Ovary (tissue), 9 donors: Measurements from ENCODE around the gene GNA14. TPM values are rescaled to one million over a fixed set of nuclear protein-coding genes. Genes with fewer than 3 reads are reported as not detected.

Experiments used
- DNase-seq, 5 donors: peaks; one replicate each; pipeline ENCODE4 v3.0.0-alpha.2; 2019 to 2020
- H3K27ac ChIP-seq, 2 donors: fragments of 200-600 bp; one replicate each; pipeline versions ENCODE4 v1.5.1 to v1.8.0; 2019 to 2022
- H3K27me3 ChIP-seq: fragments of 200-600 bp; one replicate; pipeline ENCODE4 v1.8.0; 2022
- H3K36me3 ChIP-seq: fragments of 200-600 bp; sonication (generic); one replicate; pipeline ENCODE4 v1.5.1; 2019
- H3K4me1 ChIP-seq: one replicate; pipeline ENCODE4 v1.8.1; 2013; ENCODE audit warnings: mild to moderate bottlenecking, moderate library complexity; ENCODE audit not compliant: insufficient read depth
- H3K4me3 ChIP-seq: fragments of 200-600 bp; sonication (generic); one replicate; pipeline ENCODE4 v1.5.1; 2017
- H3K9me3 ChIP-seq, 2 donors: fragments of 200-600 bp in 1 of 2; sonication (generic) in 1 of 2; one replicate each; pipeline versions ENCODE4 v1.5.1 to v1.8.1; 2013 to 2019; ENCODE audit warnings: mild to moderate bottlenecking in 1 of 2, moderate library complexity in 1 of 2
- CTCF ChIP-seq, 3 donors: fragments of 450-650 bp in 2 of 3; fragments of 200-600 bp in 1 of 3; IDR thresholded peaks; one replicate each; pipeline versions ENCODE4 v1.5.1 to v1.8.0; 2016 to 2022; ENCODE audit warnings: antibody characterized with exemption in 3 of 3, mild to moderate bottlenecking in 1 of 3
- EP300 ChIP-seq: sonication (generic); formaldehyde crosslinking; IDR thresholded peaks from one replicate; pipeline ENCODE4 v1.6.1; 2017; ENCODE audit warnings: antibody characterized with exemption
- POLR2A ChIP-seq: fragments of 450-650 bp; IDR thresholded peaks from one replicate; pipeline ENCODE4 v1.6.1; 2017; ENCODE audit warnings: antibody characterized with exemption, mild to moderate bottlenecking, moderate library complexity
- WGBS, 3 donors: extraction: QIAGEN DNeasy Blood & Tissue Kit in 1 of 3; methylation state at CpG; one replicate each; pipeline versions ENCODE4 v1.1.5 to v1.1.7; 2013 to 2017; 5-methylcytosine and 5-hydroxymethylcytosine counted together
- intact Hi-C, 4 donors: fragments of 100-400 bp; cut with DNase I; formaldehyde crosslinking; loops; one replicate each; pipeline versions ENCODE4 v1.11.0 to v1.15.1; 2022 to 2023
- polyA plus RNA-seq, 2 donors: library from polyadenylated mRNA; stranded (reverse); fragments of 200-250 nt in 1 of 2; fragments of 350-450 nt in 1 of 2; fragmentation: Illumina TruSeq in 1 of 2; extraction: RNeasy Lipid Tissue Mini Kit (QIAGEN cat#74804) in 1 of 2; gene quantifications; one replicate each; pipeline ENCODE4 v1.2.3, GENCODE V29; 2013 to 2014
- total RNA-seq, 7 donors: library from RNA; depleted of rRNA in 2 of 7; stranded (reverse); fragments of >200 nt in 2 of 7; fragmentation: NEBNext Ultra II Directional in 3 of 7; extraction: Animal tissue kit (Norgen Biotek cat#: 25700) in 3 of 7; gene quantifications; one replicate each; pipeline versions ENCODE4 v1.1.0 to v1.2.4, GENCODE V29; 2016 to 2023
- donor health status: DM: no; HTN: no; CAD: no; lungs with moderate emphysema.
- donor health status: DM: no; HTN: no; CAD: no.
- donor health status: Bipolar disorder and iron deficiency.
- donor health status: DM: yes; HTN: yes; CAD: no.
- donor health status: DM: no; HTN: no; CAD: no.
- donor health status: DM: yes; HTN: yes; CAD: no.

GNA14 gene
- total and polyA plus RNA-seq, 9 donors, result 4.9 to 9.9 (median 7.6) TPM

GRCh38 chr9:77511525-77511924 lies 136.6 kb downstream of the GNA14 start:
- intact Hi-C loops, result no loop called here
- TF ChIP-seq EP300 (no peak), POLR2A (no peak), CTCF (IDR thresholded peaks at IDR 0.05) (no peak)

GRCh38 chr9:77510666-77511065 lies 137.5 kb downstream of the GNA14 start:
- intact Hi-C loops, result no loop called here
- Histone ChIP-seq H3K4me3 (no peak overlapping the region), H3K4me1 (peaks cover 10% of the 10 kb centered on the region), H3K36me3 (no peaks in the 10 kb centered on the region), H3K27ac (no peak overlapping the region), H3K9me3 (no peaks in the 10 kb centered on the region), H3K27me3 (no peaks in the 10 kb centered on the region)
- 45 to 65% (median 55%) methylated on average over 3 of the region's 3 CpGs for WGBS, 3 donors
- TF ChIP-seq CTCF (IDR thresholded peaks at IDR 0.05), result no peak
- TF ChIP-seq POLR2A, result no peak
- TF ChIP-seq EP300, result no peak
- DNase-seq, result no peak

More at GRCh38 chr9:77511525-77511924, 136.6 kb downstream of the GNA14 start:
- Histone ChIP-seq H3K27me3 (no peaks in the 10 kb centered on the region), H3K27ac (no peak overlapping the region), H3K4me3 (no peak overlapping the region), H3K4me1 (peaks cover 10% of the 10 kb centered on the region), H3K36me3 (no peaks in the 10 kb centered on the region), H3K9me3 (no peaks in the 10 kb centered on the region)
- DNase-seq, result no peak
- WGBS, 3 donors, result 92 to 95% (median 94%) methylated on average over 3 of the region's 3 CpGs

GRCh38 chr9:77508396-77508795 lies 139.7 kb downstream of the GNA14 start:
- intact Hi-C loops, result no loop called here
- H3K27me3 ChIP-seq, result no peaks in the 10 kb centered on the region
- no peak for DNase-seq
- H3K9me3 ChIP-seq, result no peaks in the 10 kb centered on the region
- no peak overlapping the region for H3K27ac ChIP-seq
- H3K4me3 ChIP-seq, result no peak overlapping the region
- H3K4me1 ChIP-seq, result peaks cover 7% of the 10 kb centered on the region
- H3K36me3 ChIP-seq, result no peaks in the 10 kb centered on the region
- TF ChIP-seq POLR2A, result no peak
- TF ChIP-seq CTCF (IDR thresholded peaks at IDR 0.05), result no peak
- no peak for TF ChIP-seq EP300
- WGBS, 3 donors, result 88 to 95% (median 94%) methylated on average over 3 of the region's 3 CpGs

GRCh38 chr9:77507212-77507961 lies 140.7 kb downstream of the GNA14 start:
- Histone ChIP-seq H3K9me3 (no peaks in the 10 kb centered on the region), H3K4me1 (peaks cover 7% of the 10 kb centered on the region), H3K27me3 (no peaks in the 10 kb centered on the region), H3K36me3 (no peaks in the 10 kb centered on the region), H3K27ac (peak overlapping the region in 1 of 2 donors; percentile 10), H3K4me3 (no peak overlapping the region)
- TF ChIP-seq POLR2A, result no peak
- TF ChIP-seq EP300, result no peak
- intact Hi-C loops, result no loop called here
- DNase-seq, result no peak
- 21 to 27% (median 24%) methylated on average over 7 of the region's 7 CpGs for WGBS, 3 donors

- DNase-seq, result no peak
- Histone ChIP-seq H3K36me3 (no peaks in the 10 kb centered on the region), H3K4me1 (peaks cover 7% of the 10 kb centered on the region), H3K27me3 (no peaks in the 10 kb centered on the region), H3K9me3 (no peaks in the 10 kb centered on the region), H3K27ac (no peak overlapping the region), H3K4me3 (no peak overlapping the region)
- intact Hi-C loops, result no loop called here
- whole genome bisulfite sequencing, 3 donors, result 79 to 82% (median 81%) methylated on average over 5 of the region's 5 CpGs
- TF ChIP-seq CTCF (IDR thresholded peaks at IDR 0.05) (no peak), EP300 (no peak), POLR2A (no peak)
Observed at GRCh38 chr9:77505232-77505631, 142.9 kb downstream of the GNA14 start.
